Cardiac ventricle fibroblast (primary cell): ENCODE data around the gene HADH. TPM values are rescaled to one million over a fixed set of nuclear protein-coding genes. Genes with fewer than 3 reads are reported as not detected.

ENCODE experiments used
- total RNA-seq: library from RNA; depleted of rRNA; stranded (reverse); fragments of >200 nt; gene quantifications from 2 replicates; pipeline ENCODE4 v1.2.3, GENCODE V29; 2015

Gene HADH
- total RNA-seq = 21.9 and 23.5 TPM in 2 replicates

GRCh38 chr4:107989537-107990386, at the start of gene HADH:
TSS of gene HADH (plus strand) at chr4:107989889. CDS start at chr4:107989933, 44 bp downstream.

Other genes with a start within 250 kb of the HADH start
- 72.2 and 80.4 TPM in 2 replicates for gene SGMS2, start 165.0 kb upstream of the HADH start, total RNA-seq
- gene CYP2U1, start 58.3 kb upstream of the HADH start, total RNA-seq = 8.2 and 9.6 TPM in 2 replicates
- 0.19 and 0.39 TPM in 2 replicates for gene LEF1, start 179.0 kb downstream of the HADH start, total RNA-seq